HEK293 (cell line): ENCODE measurements around the gene PBLD.

Source experiments
- CTCF ChIA-PET: fragments of 350-600 bp; formaldehyde crosslinking; extraction: SDS; loops from one replicate; lab custom pipeline; 2021; ENCODE audit warnings: antibody characterized with exemption; lab: Yijun Ruan, JAX
- POLR2A ChIA-PET: fragments of 300-600 bp; formaldehyde crosslinking; extraction: SDS; loops from one replicate; lab custom pipeline; 2020; ENCODE audit warnings: antibody characterized with exemption, inconsistent platforms; lab: Yijun Ruan, JAX
- H3K27ac ChIP-seq: fragments of 200-500 bp; sonication (Bioruptor generic); 2 replicates; pipeline ENCODE4 v1.5.1; 2014; ENCODE audit warnings: low read depth, low read length, control low read depth, inconsistent platforms; ENCODE audit errors: extremely low read depth
- H3K36me3 ChIP-seq, 2 experiments: fragments of 200-500 bp in 1 of 2; sonication (Bioruptor generic) in 1 of 2; 1 replicate in 1 of 2; 2 replicates in 1 of 2; pipeline ENCODE4 v1.5.1; 2014 to 2017; ENCODE audit warnings: inconsistent platforms in 2 of 2, low read length in 2 of 2; ENCODE audit not compliant: control insufficient read depth in 2 of 2, insufficient read depth in 1 of 2
- H3K4me1 ChIP-seq: fragments of 200-500 bp; sonication (Bioruptor generic); 2 replicates; pipeline ENCODE4 v1.5.1; 2014; ENCODE audit warnings: mild to moderate bottlenecking, low read length, inconsistent platforms; ENCODE audit not compliant: control insufficient read depth, insufficient read depth
- H3K4me3 ChIP-seq: 2 replicates; pipeline ENCODE4 v1.5.1; 2011; ENCODE audit warnings: low read depth, mild to moderate bottlenecking, control low read depth, low read length, moderate library complexity
- H3K9me3 ChIP-seq: fragments of 200-500 bp; sonication (Bioruptor generic); 2 replicates; pipeline ENCODE4 v1.5.1; 2014; ENCODE audit warnings: low read depth, low read length, inconsistent platforms; ENCODE audit not compliant: control insufficient read depth, insufficient read depth
- EGR2 ChIP-seq: fragments of 450-650 bp; formaldehyde crosslinking; IDR thresholded peaks from 2 replicates; pipeline ENCODE4 v1.5.1; 2016; ENCODE audit warnings: low read depth, missing biosample characterization, missing genetic modification characterization
- GLIS1 ChIP-seq: fragments of 450-650 bp; formaldehyde crosslinking; IDR thresholded peaks from 2 replicates; pipeline ENCODE4 v1.5.1; 2016; ENCODE audit warnings: missing biosample characterization, missing genetic modification characterization
- KLF10 ChIP-seq: fragments of 450-650 bp; IDR thresholded peaks from 2 replicates; pipeline ENCODE4 v1.5.1; 2018; ENCODE audit warnings: missing biosample characterization, mild to moderate bottlenecking, missing genetic modification characterization
- KLF8 ChIP-seq: fragments of 450-650 bp; formaldehyde crosslinking; IDR thresholded peaks from 2 replicates; pipeline ENCODE4 v1.5.1; 2016; ENCODE audit warnings: missing biosample characterization, missing genetic modification characterization
- MZF1 ChIP-seq: fragments of 450-650 bp; formaldehyde crosslinking; IDR thresholded peaks from 2 replicates; pipeline ENCODE4 v1.5.1; 2017; ENCODE audit warnings: missing biosample characterization, missing genetic modification characterization, borderline replicate concordance
- SALL2 ChIP-seq: fragments of 450-650 bp; formaldehyde crosslinking; IDR thresholded peaks from 2 replicates; pipeline ENCODE4 v1.5.0; 2017; ENCODE audit warnings: missing biosample characterization, mild to moderate bottlenecking, missing genetic modification characterization, borderline replicate concordance
- ZBTB48 ChIP-seq: fragments of 450-650 bp; formaldehyde crosslinking; IDR thresholded peaks from 2 replicates; pipeline ENCODE4 v1.5.1; 2016; ENCODE audit warnings: missing biosample characterization, missing genetic modification characterization
- ZBTB7A ChIP-seq: fragments of 450-650 bp; formaldehyde crosslinking; IDR thresholded peaks from 2 replicates; pipeline ENCODE4 v1.5.1; 2016; ENCODE audit warnings: low read depth, missing biosample characterization, missing genetic modification characterization
- ZFHX2 ChIP-seq: fragments of 450-650 bp; formaldehyde crosslinking; conservative IDR thresholded peaks from 2 replicates; pipeline ENCODE4 v1.5.1; 2016; ENCODE audit warnings: missing biosample characterization, missing genetic modification characterization
- ZIC2 ChIP-seq: fragments of 450-650 bp; formaldehyde crosslinking; IDR thresholded peaks from 2 replicates; pipeline ENCODE4 v1.5.1; 2016; ENCODE audit warnings: missing biosample characterization, missing genetic modification characterization
- ZNF121 ChIP-seq: fragments of 450-650 bp; formaldehyde crosslinking; IDR thresholded peaks from 2 replicates; pipeline ENCODE4 v1.5.1; 2016; ENCODE audit warnings: missing biosample characterization, missing genetic modification characterization
- ZNF16 ChIP-seq: fragments of 450-650 bp; formaldehyde crosslinking; IDR thresholded peaks from 2 replicates; pipeline ENCODE4 v1.5.1; 2016; ENCODE audit warnings: low read depth, missing biosample characterization, missing genetic modification characterization
- ZNF174 ChIP-seq: fragments of 450-650 bp; formaldehyde crosslinking; IDR thresholded peaks from 2 replicates; pipeline ENCODE4 v1.5.0; 2017; ENCODE audit warnings: missing biosample characterization, mild to moderate bottlenecking, missing genetic modification characterization
- ZNF19 ChIP-seq: fragments of 450-650 bp; formaldehyde crosslinking; IDR thresholded peaks from 2 replicates; pipeline ENCODE4; 2016; ENCODE audit warnings: missing biosample characterization, missing genetic modification characterization, low read depth
- ZNF2 ChIP-seq: fragments of 450-650 bp; formaldehyde crosslinking; IDR thresholded peaks from 2 replicates; pipeline ENCODE4 v1.5.1; 2016; ENCODE audit warnings: missing biosample characterization, missing genetic modification characterization
- ZNF221 ChIP-seq: fragments of 450-650 bp; formaldehyde crosslinking; IDR thresholded peaks from 2 replicates; pipeline ENCODE4 v1.5.1; 2017; ENCODE audit warnings: missing biosample characterization, missing genetic modification characterization, borderline replicate concordance
- ZNF248 ChIP-seq: fragments of 450-650 bp; formaldehyde crosslinking; IDR thresholded peaks from 2 replicates; pipeline ENCODE4 v1.5.1; 2017; ENCODE audit warnings: missing biosample characterization, missing genetic modification characterization
- ZNF302 ChIP-seq: fragments of 450-650 bp; formaldehyde crosslinking; IDR thresholded peaks from 2 replicates; pipeline ENCODE4 v1.5.1; 2016; ENCODE audit warnings: missing biosample characterization, missing genetic modification characterization, low read depth
- ZNF391 ChIP-seq: fragments of 450-650 bp; formaldehyde crosslinking; IDR thresholded peaks from 2 replicates; pipeline ENCODE4 v1.5.1; 2016; ENCODE audit warnings: low read depth, missing biosample characterization, missing genetic modification characterization, borderline replicate concordance
- ZNF529 ChIP-seq: fragments of 450-650 bp; formaldehyde crosslinking; IDR thresholded peaks from 2 replicates; pipeline ENCODE4 v1.5.1; 2017; ENCODE audit warnings: missing genetic modification characterization, missing biosample characterization; ENCODE audit not compliant: insufficient replicate concordance
- ZNF530 ChIP-seq: fragments of 450-650 bp; formaldehyde crosslinking; IDR thresholded peaks from 2 replicates; pipeline ENCODE4 v1.5.1; 2016; ENCODE audit warnings: low read depth, missing biosample characterization, missing genetic modification characterization
- ZNF544 ChIP-seq: fragments of 450-650 bp; formaldehyde crosslinking; IDR thresholded peaks from 2 replicates; pipeline ENCODE4 v1.5.0; 2017; ENCODE audit warnings: missing biosample characterization, missing genetic modification characterization
- ZNF585B ChIP-seq: fragments of 450-650 bp; formaldehyde crosslinking; IDR thresholded peaks from 2 replicates; pipeline ENCODE4 v1.5.1; 2016; ENCODE audit warnings: missing biosample characterization, missing genetic modification characterization
- ZNF623 ChIP-seq: fragments of 450-650 bp; formaldehyde crosslinking; IDR thresholded peaks from 2 replicates; pipeline ENCODE4 v1.5.1; 2016; ENCODE audit warnings: missing biosample characterization, missing genetic modification characterization
- ZNF660 ChIP-seq: fragments of 450-650 bp; IDR thresholded peaks from 2 replicates; pipeline ENCODE4 v1.5.1; 2018; ENCODE audit warnings: missing biosample characterization, mild to moderate bottlenecking, missing genetic modification characterization
- TF ChIP-seq, protein P1 (sequence below): fragments of 450-650 bp; formaldehyde crosslinking; IDR thresholded peaks from 2 replicates; pipeline ENCODE4 v1.5.1; 2016; ENCODE audit warnings: missing biosample characterization, missing genetic modification characterization
- TF ChIP-seq, protein P2 (sequence below): fragments of 450-650 bp; formaldehyde crosslinking; IDR thresholded peaks from 2 replicates; pipeline ENCODE4 v1.5.1; 2017; ENCODE audit warnings: missing biosample characterization, missing genetic modification characterization
- TF ChIP-seq, protein P3 (sequence below): fragments of 450-650 bp; formaldehyde crosslinking; IDR thresholded peaks from 2 replicates; pipeline ENCODE4 v1.5.1; 2017; ENCODE audit warnings: missing biosample characterization, missing genetic modification characterization
- TF ChIP-seq, protein P4 (sequence below): fragments of 450-650 bp; formaldehyde crosslinking; optimal IDR thresholded peaks from 2 replicates; pipeline ENCODE3; 2016; ENCODE audit warnings: missing biosample characterization, mild to moderate bottlenecking, missing genetic modification characterization

The PBLD gene

DNA sequence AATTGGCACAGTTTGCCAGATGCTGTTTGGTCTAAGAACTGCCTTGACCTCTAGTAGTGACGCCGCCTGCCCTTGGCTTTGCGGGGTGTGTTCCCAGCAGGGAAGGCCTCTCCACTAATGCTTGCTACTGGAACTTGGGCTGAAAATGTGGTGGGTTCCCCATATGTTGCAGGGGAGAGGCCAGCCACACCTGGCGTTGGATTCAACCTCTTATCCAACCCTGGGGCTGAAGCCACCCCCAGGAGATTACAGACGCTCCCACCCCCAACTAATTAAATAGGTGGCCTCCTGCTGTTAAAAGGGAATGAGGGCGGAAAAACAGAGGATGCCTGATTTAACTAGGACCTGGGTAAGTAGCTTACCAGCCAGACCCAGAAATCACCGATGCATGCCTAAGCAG, 81.6 kb downstream of the PBLD start:
- H3K36me3 ChIP-seq = no peaks in the 10 kb centered on the region
- H3K4me3 ChIP-seq = no peak overlapping the region
- no peaks in the 10 kb centered on the region for H3K4me1 ChIP-seq
- CTCF ChIA-PET = interaction anchor here (0.6 kb wide), 1 partner anchor 469 kb away, joined by 3 read pairs; no protein-coding TSS in a partner anchor
- H3K9me3 ChIP-seq = no peaks in the 10 kb centered on the region
- POLR2A ChIA-PET = no interaction called here
- TF ChIP-seq ZNF248 (no peak), ZBTB48 (tag by site-specific recombination) (no peak), ZNF530 (tag by site-specific recombination) (no peak), ZNF544 (tag by site-specific recombination) (no peak), EGR2 (tag by site-specific recombination) (peak; percentile 59; the same call in 1 of the 2 replicates), ZNF2 (tag by site-specific recombination) (no peak), MZF1 (tag by site-specific recombination) (no peak), ZNF302 (tag by site-specific recombination) (no peak), ZNF221 (tag by site-specific recombination) (no peak), ZFHX2 (tag by site-specific recombination) (peak; percentile 26; the same call in 1 of the 2 replicates), ZIC2 (tag by site-specific recombination) (peak; percentile 49; the same call in 1 of the 2 replicates)
- TF ChIP-seq, protein P1, sequence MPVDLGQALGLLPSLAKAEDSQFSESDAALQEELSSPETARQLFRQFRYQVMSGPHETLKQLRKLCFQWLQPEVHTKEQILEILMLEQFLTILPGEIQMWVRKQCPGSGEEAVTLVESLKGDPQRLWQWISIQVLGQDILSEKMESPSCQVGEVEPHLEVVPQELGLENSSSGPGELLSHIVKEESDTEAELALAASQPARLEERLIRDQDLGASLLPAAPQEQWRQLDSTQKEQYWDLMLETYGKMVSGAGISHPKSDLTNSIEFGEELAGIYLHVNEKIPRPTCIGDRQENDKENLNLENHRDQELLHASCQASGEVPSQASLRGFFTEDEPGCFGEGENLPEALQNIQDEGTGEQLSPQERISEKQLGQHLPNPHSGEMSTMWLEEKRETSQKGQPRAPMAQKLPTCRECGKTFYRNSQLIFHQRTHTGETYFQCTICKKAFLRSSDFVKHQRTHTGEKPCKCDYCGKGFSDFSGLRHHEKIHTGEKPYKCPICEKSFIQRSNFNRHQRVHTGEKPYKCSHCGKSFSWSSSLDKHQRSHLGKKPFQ = no peak
- TF ChIP-seq, protein P2, sequence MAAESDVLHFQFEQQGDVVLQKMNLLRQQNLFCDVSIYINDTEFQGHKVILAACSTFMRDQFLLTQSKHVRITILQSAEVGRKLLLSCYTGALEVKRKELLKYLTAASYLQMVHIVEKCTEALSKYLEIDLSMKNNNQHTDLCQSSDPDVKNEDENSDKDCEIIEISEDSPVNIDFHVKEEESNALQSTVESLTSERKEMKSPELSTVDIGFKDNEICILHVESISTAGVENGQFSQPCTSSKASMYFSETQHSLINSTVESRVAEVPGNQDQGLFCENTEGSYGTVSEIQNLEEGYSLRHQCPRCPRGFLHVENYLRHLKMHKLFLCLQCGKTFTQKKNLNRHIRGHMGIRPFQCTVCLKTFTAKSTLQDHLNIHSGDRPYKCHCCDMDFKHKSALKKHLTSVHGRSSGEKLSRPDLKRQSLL (tag by site-specific recombination) = no peak
- TF ChIP-seq, protein P3, sequence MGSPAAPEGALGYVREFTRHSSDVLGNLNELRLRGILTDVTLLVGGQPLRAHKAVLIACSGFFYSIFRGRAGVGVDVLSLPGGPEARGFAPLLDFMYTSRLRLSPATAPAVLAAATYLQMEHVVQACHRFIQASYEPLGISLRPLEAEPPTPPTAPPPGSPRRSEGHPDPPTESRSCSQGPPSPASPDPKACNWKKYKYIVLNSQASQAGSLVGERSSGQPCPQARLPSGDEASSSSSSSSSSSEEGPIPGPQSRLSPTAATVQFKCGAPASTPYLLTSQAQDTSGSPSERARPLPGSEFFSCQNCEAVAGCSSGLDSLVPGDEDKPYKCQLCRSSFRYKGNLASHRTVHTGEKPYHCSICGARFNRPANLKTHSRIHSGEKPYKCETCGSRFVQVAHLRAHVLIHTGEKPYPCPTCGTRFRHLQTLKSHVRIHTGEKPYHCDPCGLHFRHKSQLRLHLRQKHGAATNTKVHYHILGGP (tag by site-specific recombination) = no peak
- H3K27ac ChIP-seq = no peak overlapping the region

DNA sequence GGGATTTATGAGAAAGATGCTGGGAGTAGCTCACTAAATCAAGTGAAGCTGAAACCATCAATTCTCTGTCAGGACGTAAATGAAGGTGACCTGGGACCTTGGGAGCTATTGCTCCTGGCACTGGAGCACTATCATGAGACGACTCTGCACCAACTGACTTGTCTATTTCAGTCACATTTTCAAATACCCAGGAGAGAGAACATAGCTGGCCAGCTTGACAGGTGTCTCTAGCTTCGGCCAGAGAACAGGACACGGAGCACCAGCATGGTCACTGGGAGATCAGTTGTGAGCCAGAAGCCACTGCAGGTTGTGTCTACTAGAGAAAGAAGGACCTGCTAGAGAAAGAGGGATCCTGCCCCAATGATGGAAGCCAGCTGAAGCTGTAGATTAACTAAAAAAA, 83.4 kb downstream of the PBLD start:
- TF ChIP-seq, protein P4, sequence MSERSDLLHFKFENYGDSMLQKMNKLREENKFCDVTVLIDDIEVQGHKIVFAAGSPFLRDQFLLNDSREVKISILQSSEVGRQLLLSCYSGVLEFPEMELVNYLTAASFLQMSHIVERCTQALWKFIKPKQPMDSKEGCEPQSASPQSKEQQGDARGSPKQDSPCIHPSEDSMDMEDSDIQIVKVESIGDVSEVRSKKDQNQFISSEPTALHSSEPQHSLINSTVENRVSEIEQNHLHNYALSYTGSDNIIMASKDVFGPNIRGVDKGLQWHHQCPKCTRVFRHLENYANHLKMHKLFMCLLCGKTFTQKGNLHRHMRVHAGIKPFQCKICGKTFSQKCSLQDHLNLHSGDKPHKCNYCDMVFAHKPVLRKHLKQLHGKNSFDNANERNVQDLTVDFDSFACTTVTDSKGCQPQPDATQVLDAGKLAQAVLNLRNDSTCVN (tag by site-specific recombination) = no peak
- TF ChIP-seq GLIS1 = no peak
- H3K4me1 ChIP-seq = no peaks in the 10 kb centered on the region
- no peak overlapping the region for H3K4me3 ChIP-seq
- ChIA-PET POLR2A (interaction anchor here (0.6 kb wide), 2 partner anchors 49 to 484 kb away, joined by 7 read pairs; no protein-coding TSS in a partner anchor), CTCF (interaction anchor here (0.7 to 0.9 kb wide), 3 partner anchors 36 to 93 kb away, joined by 3 to 4 read pairs (median 4); no protein-coding TSS in a partner anchor)
- H3K9me3 ChIP-seq = no peaks in the 10 kb centered on the region
- H3K27ac ChIP-seq = no peak overlapping the region
- H3K36me3 ChIP-seq = no peaks in the 10 kb centered on the region

DNA sequence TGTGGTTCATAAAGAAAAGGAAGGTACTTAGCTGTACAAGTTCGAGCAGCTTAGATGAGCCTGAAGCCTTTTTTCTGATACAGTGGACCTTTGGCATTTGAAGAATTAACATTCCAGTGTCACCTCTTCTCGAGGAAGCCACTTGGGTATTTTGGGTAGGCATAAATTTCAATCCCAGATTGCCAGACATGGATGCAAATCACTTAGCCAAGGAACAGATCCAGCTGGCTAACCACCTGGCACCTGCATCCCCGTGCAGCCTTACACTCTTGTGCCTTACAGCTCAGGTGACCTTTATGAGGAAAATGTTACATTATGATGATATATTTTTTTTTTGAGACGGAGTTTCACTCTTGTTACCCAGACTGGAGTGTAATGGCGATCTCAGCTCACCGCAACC, 84.8 kb downstream of the PBLD start:
- H3K27ac ChIP-seq = no peak overlapping the region
- no peaks in the 10 kb centered on the region for H3K9me3 ChIP-seq
- no peak overlapping the region for H3K4me3 ChIP-seq
- no peaks in the 10 kb centered on the region for H3K36me3 ChIP-seq
- no peaks in the 10 kb centered on the region for H3K4me1 ChIP-seq
- ChIA-PET POLR2A (interaction anchor here (0.5 kb wide), 1 partner anchor 276 kb away, joined by 3 read pairs; no protein-coding TSS in a partner anchor), CTCF (interaction anchor here (0.6 to 1.4 kb wide), 3 partner anchors 28 to 70 kb away, joined by 3 to 5 read pairs (median 5); no protein-coding TSS in a partner anchor)
- no peak for TF ChIP-seq ZNF529 (tag by site-specific recombination)
- TF ChIP-seq SALL2 (tag by site-specific recombination) = no peak
- TF ChIP-seq ZNF391 (tag by site-specific recombination) = no peak
- TF ChIP-seq ZNF121 (tag by site-specific recombination) = no peak
- no peak for TF ChIP-seq ZNF16 (tag by site-specific recombination)
- no peak for TF ChIP-seq ZNF174 (tag by site-specific recombination)
- TF ChIP-seq KLF8 = no peak
- no peak for TF ChIP-seq KLF10 (tag by site-specific recombination)
- no peak for TF ChIP-seq ZNF623 (tag by site-specific recombination)
- TF ChIP-seq ZNF19 (tag by site-specific recombination) = no peak
- no peak for TF ChIP-seq ZNF585B (tag by site-specific recombination)
- no peak for TF ChIP-seq ZNF660 (tag by site-specific recombination)
- no peak for TF ChIP-seq ZBTB7A (tag by site-specific recombination)
